HFFc6 (cell line): ENCODE measurements around the gene SPECC1L. TPM values are rescaled to one million over a fixed set of nuclear protein-coding genes. Genes with fewer than 3 reads are reported as not detected.
"Not testable (repeated sequence)": the region's sequence is repeated elsewhere in the genome, so short reads cannot be mapped to it uniquely, and the experiment has no call there.

Experiments used
- DNase-seq: peaks from one replicate; pipeline ENCODE4 v3.0.0-alpha.2; 2018
- H3K27ac Mint-ChIP-seq: 2 replicates; pipeline ENCODE4 v1.8.0; 2020; ENCODE audit warnings: mild to moderate bottlenecking, mixed read lengths
- H3K27me3 Mint-ChIP-seq: 2 replicates; pipeline ENCODE4 v1.8.0; 2021; ENCODE audit warnings: mild to moderate bottlenecking, moderate library complexity, mixed read lengths; ENCODE audit not compliant: insufficient read depth
- H3K36me3 Mint-ChIP-seq: 2 replicates; pipeline ENCODE4 v1.8.0; 2021; ENCODE audit warnings: low read depth, mixed read lengths
- H3K4me1 Mint-ChIP-seq: 2 replicates; pipeline ENCODE4 v1.8.0; 2020; ENCODE audit warnings: low read depth, mixed read lengths
- H3K4me3 Mint-ChIP-seq: 2 replicates; pipeline ENCODE4 v1.8.0; 2020; ENCODE audit warnings: mild to moderate bottlenecking, moderate library complexity, mixed read lengths
- H3K9me3 Mint-ChIP-seq: 2 replicates; pipeline ENCODE4 v1.8.0; 2020; ENCODE audit warnings: mild to moderate bottlenecking, mixed read lengths
- total RNA-seq, 6 experiments: library from RNA; stranded (reverse); fragmentation: NEBNext Ultra II Directional; extraction: Animal tissue kit (Norgen Biotek cat#: 25700); gene quantifications; 2 replicates in 1 of 6; 3 replicates in 5 of 6; pipeline ENCODE4 v1.2.3, GENCODE V29; 2021
- TF ChIP-seq, protein P1 (sequence below): fragments of 200-600 bp; sonication (generic); IDR thresholded peaks from 2 replicates; pipeline ENCODE4 v1.5.0; 2021; ENCODE audit warnings: antibody characterized with exemption, mild to moderate bottlenecking

Gene SPECC1L
- total RNA-seq, 6 experiments from 2014 or later: 47.3 to 61.5 (median 59.1) TPM

DNA sequence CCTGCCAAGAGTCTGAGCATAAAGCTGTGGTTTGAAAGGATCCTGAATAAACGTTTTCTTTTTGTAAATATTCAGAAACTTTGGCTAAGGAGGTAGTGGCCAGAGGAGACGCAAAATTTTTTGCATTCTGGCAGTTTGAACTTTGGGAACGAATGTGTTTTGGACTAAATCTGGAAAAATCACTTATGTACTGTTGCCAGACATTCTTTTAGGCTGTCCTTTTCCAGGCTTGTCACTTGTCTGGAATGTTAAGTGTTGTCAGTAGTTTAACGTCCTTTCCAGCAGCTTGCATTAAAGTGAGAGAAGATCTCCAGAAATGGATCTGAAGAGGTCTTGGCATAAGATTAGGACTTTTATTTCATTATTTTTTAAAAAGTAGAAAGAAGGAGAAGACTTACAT lies 18.5 kb downstream of the SPECC1L start:
- TF ChIP-seq, protein P1, sequence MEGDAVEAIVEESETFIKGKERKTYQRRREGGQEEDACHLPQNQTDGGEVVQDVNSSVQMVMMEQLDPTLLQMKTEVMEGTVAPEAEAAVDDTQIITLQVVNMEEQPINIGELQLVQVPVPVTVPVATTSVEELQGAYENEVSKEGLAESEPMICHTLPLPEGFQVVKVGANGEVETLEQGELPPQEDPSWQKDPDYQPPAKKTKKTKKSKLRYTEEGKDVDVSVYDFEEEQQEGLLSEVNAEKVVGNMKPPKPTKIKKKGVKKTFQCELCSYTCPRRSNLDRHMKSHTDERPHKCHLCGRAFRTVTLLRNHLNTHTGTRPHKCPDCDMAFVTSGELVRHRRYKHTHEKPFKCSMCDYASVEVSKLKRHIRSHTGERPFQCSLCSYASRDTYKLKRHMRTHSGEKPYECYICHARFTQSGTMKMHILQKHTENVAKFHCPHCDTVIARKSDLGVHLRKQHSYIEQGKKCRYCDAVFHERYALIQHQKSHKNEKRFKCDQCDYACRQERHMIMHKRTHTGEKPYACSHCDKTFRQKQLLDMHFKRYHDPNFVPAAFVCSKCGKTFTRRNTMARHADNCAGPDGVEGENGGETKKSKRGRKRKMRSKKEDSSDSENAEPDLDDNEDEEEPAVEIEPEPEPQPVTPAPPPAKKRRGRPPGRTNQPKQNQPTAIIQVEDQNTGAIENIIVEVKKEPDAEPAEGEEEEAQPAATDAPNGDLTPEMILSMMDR: no peak
- peak overlapping the region; percentile 71 for H3K4me3 Mint-ChIP-seq
- no peaks in the 10 kb centered on the region; the same call in 1 of the 2 replicates for H3K27me3 Mint-ChIP-seq
- peaks cover 82% of the 10 kb centered on the region for H3K4me1 Mint-ChIP-seq
- no peaks in the 10 kb centered on the region; the same call in 1 of the 2 replicates for H3K36me3 Mint-ChIP-seq
- H3K9me3 Mint-ChIP-seq: no peaks in the 10 kb centered on the region
- peak overlapping the region; percentile 78 for H3K27ac Mint-ChIP-seq
- DNase-seq: peak; percentile 84

DNA sequence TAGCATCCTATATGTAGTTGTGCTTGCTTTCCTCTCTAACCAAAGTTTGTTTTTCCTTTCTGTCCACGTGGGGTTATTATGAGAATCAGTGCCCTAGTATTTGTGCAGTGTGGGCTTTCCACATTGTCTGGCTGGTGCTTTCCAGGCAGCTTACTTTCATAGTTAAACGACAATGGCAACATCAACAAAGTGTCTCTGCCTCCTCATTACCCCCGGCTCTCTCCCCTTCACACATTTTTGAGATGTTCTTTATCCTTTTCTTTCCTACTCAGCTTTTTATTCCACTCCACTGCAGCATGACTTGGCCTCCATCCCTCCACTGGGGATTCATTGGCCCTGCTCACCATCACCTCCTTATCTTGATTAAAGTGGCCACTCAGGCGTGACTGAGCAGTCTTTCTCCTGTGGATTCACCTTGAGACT lies 19.1 kb downstream of the SPECC1L start:
- peak; percentile 23 for DNase-seq
- Mint-ChIP-seq H3K4me1 (peaks cover 75% of the 10 kb centered on the region), H3K9me3 (no peaks in the 10 kb centered on the region), H3K4me3 (peak overlapping the region; percentile 71), H3K27ac (peak overlapping the region; percentile 78), H3K27me3 (no peaks in the 10 kb centered on the region; the same call in 1 of the 2 replicates), H3K36me3 (no peaks in the 10 kb centered on the region; the same call in 1 of the 2 replicates)
- TF ChIP-seq, protein P1: no peak

DNA sequence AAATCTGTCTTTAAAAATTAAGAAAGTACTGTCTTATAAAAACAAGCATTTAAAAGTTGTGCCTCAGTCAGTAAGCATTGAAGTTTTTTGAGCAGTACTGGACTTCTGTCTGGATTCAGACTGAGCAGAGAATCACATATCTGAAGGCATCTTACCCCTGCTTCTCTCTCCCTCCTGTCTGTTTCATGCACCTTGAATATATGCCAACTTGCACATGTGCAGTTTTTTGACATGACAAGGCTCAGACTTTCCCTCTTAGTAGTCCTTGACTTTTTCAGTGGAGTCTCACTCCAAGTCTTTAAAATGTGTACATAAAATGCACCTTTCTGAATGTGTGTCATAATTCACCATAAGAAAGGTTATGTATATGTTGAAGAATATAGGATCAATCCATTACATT lies 19.8 kb downstream of the SPECC1L start:
- peaks cover 68% of the 10 kb centered on the region for H3K4me1 Mint-ChIP-seq
- no peaks in the 10 kb centered on the region; the same call in 1 of the 2 replicates for H3K36me3 Mint-ChIP-seq
- peak overlapping the region; percentile 71 for H3K4me3 Mint-ChIP-seq
- TF ChIP-seq, protein P1: no peak
- peak overlapping the region; percentile 78 for H3K27ac Mint-ChIP-seq
- no peaks in the 10 kb centered on the region for H3K9me3 Mint-ChIP-seq
- no peaks in the 10 kb centered on the region; the same call in 1 of the 2 replicates for H3K27me3 Mint-ChIP-seq
- no peak for DNase-seq

DNA sequence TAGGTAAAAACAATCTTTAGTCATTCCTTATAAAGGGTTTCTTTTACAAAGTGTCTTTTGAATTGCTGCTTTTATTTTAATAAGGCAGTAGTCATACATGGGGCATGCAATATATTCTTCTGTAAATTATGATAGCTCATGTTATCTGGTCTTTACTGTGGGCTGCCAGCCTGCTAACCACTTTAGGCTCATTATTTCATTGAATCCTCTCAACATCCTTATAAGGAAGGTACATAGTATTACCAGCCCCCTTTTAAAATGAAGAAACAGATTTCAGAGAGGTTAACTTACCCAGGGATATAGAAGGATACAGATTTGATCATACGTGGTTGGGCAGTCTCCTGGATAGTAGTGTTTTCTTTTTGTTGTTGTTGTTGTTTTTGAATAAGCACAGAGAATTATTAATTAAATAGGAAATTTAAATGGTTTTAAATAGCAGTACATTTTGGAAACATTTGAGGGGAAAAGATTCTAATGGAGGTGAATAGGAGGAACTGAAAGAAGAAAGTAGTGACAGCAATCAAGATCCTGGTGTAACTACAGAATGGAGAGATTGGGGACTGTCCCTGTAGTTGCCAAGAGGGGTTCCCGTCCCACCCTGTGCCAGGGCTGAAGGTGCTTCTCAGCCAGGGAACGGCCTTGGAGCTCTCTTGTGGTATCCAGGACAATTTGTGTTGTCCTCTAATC lies 21.0 kb downstream of the SPECC1L start:
- Mint-ChIP-seq H3K36me3 (no peaks in the 10 kb centered on the region; the same call in 1 of the 2 replicates), H3K27me3 (no peaks in the 10 kb centered on the region; the same call in 1 of the 2 replicates), H3K9me3 (no peaks in the 10 kb centered on the region), H3K27ac (no peak overlapping the region), H3K4me1 (peaks cover 56% of the 10 kb centered on the region), H3K4me3 (no peak overlapping the region)
- TF ChIP-seq, protein P1: no peak
- no peak for DNase-seq

DNA sequence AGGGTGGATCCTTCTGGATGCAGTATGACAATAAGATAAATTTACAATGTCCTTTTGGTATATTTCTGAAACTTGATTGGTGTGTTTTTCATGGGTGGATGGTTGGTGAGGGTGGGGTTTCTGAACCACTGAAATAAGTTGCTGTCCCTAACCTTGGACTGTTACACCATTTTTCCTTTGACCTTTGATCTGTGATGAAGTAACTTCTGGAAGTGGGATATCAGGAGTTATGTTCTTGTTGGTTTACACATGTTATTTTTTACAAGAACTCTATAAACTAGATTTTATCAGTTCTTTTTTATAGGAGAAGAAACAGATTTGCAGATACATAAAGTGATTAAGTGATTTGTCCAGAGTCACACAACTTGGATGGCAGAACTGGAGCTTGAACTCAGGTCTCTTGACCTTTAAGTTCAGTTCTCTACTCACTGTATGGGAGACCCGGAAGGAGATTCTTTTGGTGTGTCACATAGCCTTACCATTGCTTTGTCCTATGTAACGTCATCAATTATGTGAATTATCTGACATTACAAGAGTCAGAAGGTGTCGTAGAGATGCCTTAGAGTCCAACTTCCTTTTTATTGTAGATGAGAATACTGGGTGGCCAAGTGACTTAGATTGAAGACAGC lies 21.7 kb downstream of the SPECC1L start:
- peak overlapping the region; percentile 31; the same call in 1 of the 2 replicates for H3K27ac Mint-ChIP-seq
- not testable (repeated sequence) for H3K27me3 Mint-ChIP-seq, H3K4me3 Mint-ChIP-seq, H3K9me3 Mint-ChIP-seq, H3K36me3 Mint-ChIP-seq, DNase-seq
- peaks cover 51% of the 10 kb centered on the region for H3K4me1 Mint-ChIP-seq

DNA sequence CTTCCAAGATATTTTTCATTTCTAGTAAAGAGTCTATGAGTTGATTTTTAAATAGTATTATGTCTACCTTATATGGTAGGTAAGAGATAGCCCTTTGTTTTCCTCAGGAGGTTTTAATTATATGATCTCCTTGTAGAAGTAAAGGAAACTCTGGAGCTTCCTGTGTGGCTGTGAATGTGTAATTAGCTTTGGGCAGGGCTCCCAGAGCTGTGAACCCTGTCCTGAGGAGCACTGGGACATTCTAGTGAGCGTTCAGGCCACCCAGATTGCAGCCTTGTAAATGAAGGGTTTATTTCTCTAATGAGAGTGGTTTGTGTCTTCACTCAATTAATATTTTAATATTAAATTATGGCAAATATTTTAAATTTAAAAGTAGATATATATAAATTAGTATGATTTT lies 24.3 kb downstream of the SPECC1L start:
- not testable (repeated sequence) for H3K27me3 Mint-ChIP-seq, H3K27ac Mint-ChIP-seq, H3K36me3 Mint-ChIP-seq, DNase-seq, H3K9me3 Mint-ChIP-seq, H3K4me3 Mint-ChIP-seq
- peaks cover 26% of the 10 kb centered on the region for H3K4me1 Mint-ChIP-seq

DNA sequence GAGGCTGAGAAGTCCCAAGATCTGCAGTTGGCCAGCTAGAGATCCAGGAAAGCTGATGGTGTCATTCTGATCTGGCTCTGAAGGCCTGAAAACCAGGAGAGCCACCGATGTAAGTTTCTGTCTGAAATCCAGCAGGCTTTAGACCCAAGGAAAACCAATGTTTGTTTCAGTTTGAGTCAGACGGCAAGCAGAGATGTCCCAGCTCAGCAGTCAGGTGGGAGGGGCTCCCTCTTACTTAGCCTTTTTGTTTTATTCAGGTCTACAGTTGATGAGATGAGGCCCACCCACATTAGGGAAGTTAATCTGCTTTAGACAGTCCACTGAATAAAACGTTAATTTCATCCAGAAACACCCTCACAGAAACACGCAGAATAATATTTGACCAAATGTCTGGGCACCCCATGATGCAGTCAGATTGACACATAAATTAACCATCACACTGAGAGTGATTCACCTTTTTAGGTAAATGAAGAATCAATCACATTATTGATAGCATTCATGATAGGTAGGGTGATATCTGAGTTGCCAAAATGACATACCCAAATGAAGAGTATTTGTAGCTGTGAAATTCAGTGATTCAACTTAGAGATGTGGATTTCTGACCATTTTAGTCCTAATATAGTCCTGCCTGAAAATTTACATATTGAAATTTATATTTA lies 28.0 kb downstream of the SPECC1L start:
- Mint-ChIP-seq H3K4me1 (peaks cover 24% of the 10 kb centered on the region), H3K36me3 (peaks cover 11% of the 10 kb centered on the region)
- not testable (repeated sequence) for H3K27ac Mint-ChIP-seq, H3K27me3 Mint-ChIP-seq, DNase-seq, H3K9me3 Mint-ChIP-seq, H3K4me3 Mint-ChIP-seq

DNA sequence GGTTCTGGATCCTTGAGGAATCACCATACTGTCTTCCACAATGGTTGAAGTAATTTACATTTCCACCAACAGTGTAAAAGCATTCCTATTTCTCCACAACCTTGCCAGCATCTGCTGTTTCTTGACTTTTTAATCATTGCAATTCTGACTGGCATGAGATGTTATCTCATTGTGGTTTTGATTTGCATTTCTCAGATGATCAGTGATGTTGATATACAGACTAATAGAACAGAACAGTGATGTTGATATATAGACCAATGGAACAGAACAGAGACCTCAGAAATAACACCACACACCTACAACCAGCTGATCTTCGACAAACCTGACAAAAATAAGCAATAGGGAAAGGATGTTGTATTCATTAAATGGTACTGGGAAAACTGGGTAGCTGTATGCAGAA lies 29.9 kb downstream of the SPECC1L start:
- H3K4me1 Mint-ChIP-seq: peaks cover 43% of the 10 kb centered on the region
- H3K4me3 Mint-ChIP-seq, H3K27ac Mint-ChIP-seq, H3K27me3 Mint-ChIP-seq, DNase-seq, H3K9me3 Mint-ChIP-seq: not testable (repeated sequence)
- peaks cover 16% of the 10 kb centered on the region for H3K36me3 Mint-ChIP-seq
